GM23338 (cell line): ENCODE data around the gene RCBTB2. TPM values are rescaled to one million over a fixed set of nuclear protein-coding genes. Genes with fewer than 3 reads are reported as not detected.

Experiments
- ATAC-seq: fragments of 200-7000 bp; cut with Tn5 transposase; 3 replicates; pipeline ENCODE4 v1.9.1; 2020
- DNase-seq: peaks from one replicate; pipeline ENCODE4 v3.0.0-alpha.2; 2015; ENCODE audit warnings: low spot score
- H2AFZ ChIP-seq: fragments of 200-600 bp; sonication (generic); 2 replicates; pipeline ENCODE4 v1.8.0; 2016; ENCODE audit warnings: antibody characterized with exemption, mild to moderate bottlenecking, moderate library complexity
- H3F3A ChIP-seq: fragments of 200-600 bp; sonication (generic); replicated peaks from 2 replicates; pipeline ENCODE4 v1.8.0; 2017; ENCODE audit warnings: antibody characterized with exemption, mixed run types, low read depth
- H3K27ac ChIP-seq: fragments of 200-600 bp; sonication (generic); 2 replicates; pipeline ENCODE4 v1.6.1; 2016; ENCODE audit warnings: low read depth
- H3K27me3 ChIP-seq: fragments of 200-600 bp; sonication (generic); 2 replicates; pipeline ENCODE4 v1.8.0; 2016; ENCODE audit warnings: mild to moderate bottlenecking, mixed run types, moderate library complexity; ENCODE audit not compliant: insufficient read depth
- H3K36me3 ChIP-seq: fragments of 200-600 bp; sonication (generic); 2 replicates; pipeline ENCODE4 v1.8.0; 2016; ENCODE audit warnings: mild to moderate bottlenecking; ENCODE audit not compliant: insufficient read depth
- H3K4me1 ChIP-seq: fragments of 200-600 bp; sonication (generic); 2 replicates; pipeline ENCODE4 v1.8.0; 2016; ENCODE audit warnings: mild to moderate bottlenecking, moderate library complexity; ENCODE audit not compliant: insufficient read depth
- H3K4me2 ChIP-seq: fragments of 200-600 bp; sonication (generic); 2 replicates; pipeline ENCODE4 v1.7.1; 2017; ENCODE audit warnings: mixed run types
- H3K4me3 ChIP-seq: fragments of 200-600 bp; sonication (generic); 2 replicates; pipeline ENCODE4 v1.6.1; 2016; ENCODE audit warnings: mixed run types
- H3K79me2 ChIP-seq: fragments of 200-600 bp; sonication (generic); replicated peaks from 2 replicates; pipeline ENCODE4 v1.8.0; 2017; ENCODE audit warnings: mild to moderate bottlenecking; ENCODE audit not compliant: insufficient read depth
- H3K9me2 ChIP-seq: fragments of 200-600 bp; sonication (generic); 2 replicates; pipeline ENCODE4 v1.8.0; 2017; ENCODE audit not compliant: insufficient read depth
- H4K20me1 ChIP-seq: fragments of 200-600 bp; sonication (generic); replicated peaks from 2 replicates; pipeline ENCODE4 v1.8.0; 2017; ENCODE audit warnings: mild to moderate bottlenecking; ENCODE audit not compliant: insufficient read depth
- H3K27ac Mint-ChIP-seq: 2 replicates; pipeline ENCODE4 v1.8.0; 2020; ENCODE audit warnings: inconsistent platforms, mild to moderate bottlenecking, moderate library complexity, mixed read lengths
- H3K27me3 Mint-ChIP-seq: 3 replicates; pipeline ENCODE4 v1.8.0; 2022; ENCODE audit warnings: low read depth, mild to moderate bottlenecking, moderate library complexity, mixed read lengths, inconsistent platforms; ENCODE audit not compliant: insufficient read depth, poor library complexity
- H3K36me3 Mint-ChIP-seq: 3 replicates; pipeline ENCODE4 v1.8.0; 2021; ENCODE audit warnings: low read depth, mild to moderate bottlenecking, inconsistent platforms, moderate library complexity, mixed read lengths
- H3K4me1 Mint-ChIP-seq: 3 replicates; pipeline ENCODE4 v1.8.0; 2020; ENCODE audit warnings: mild to moderate bottlenecking, inconsistent platforms, mixed read lengths
- H3K4me3 Mint-ChIP-seq: 3 replicates; pipeline ENCODE4 v1.8.0; 2021; ENCODE audit warnings: moderate library complexity, mild to moderate bottlenecking, inconsistent platforms, mixed read lengths
- H3K9me3 Mint-ChIP-seq: 3 replicates; pipeline ENCODE4 v1.8.0; 2020; ENCODE audit warnings: moderate library complexity, mild to moderate bottlenecking, inconsistent platforms, mixed read lengths
- JUNB ChIP-seq: IDR thresholded peaks from one replicate; pipeline ENCODE4 v1.6.1; 2016; ENCODE audit warnings: antibody characterized with exemption; ENCODE audit not compliant: unreplicated experiment
- POLR2AphosphoS5 ChIP-seq: IDR thresholded peaks from 2 replicates; pipeline ENCODE4 v1.6.1; 2016; ENCODE audit warnings: antibody characterized with exemption, low read depth
- polyA plus RNA-seq: library from polyadenylated mRNA; unstranded; fragments of >200 nt; fragmentation: Nextera tagmentation; extraction: Ambion mirVana; gene quantifications from 2 replicates; pipeline ENCODE4 v1.2.1, GENCODE V29; 2016
- total RNA-seq: library from RNA; depleted of rRNA; stranded (reverse); fragments of >200 nt; shearing (Covaris generic); gene quantifications from 2 replicates; pipeline ENCODE4 v1.2.3, GENCODE V29; 2014
- TF ChIP-seq, protein P1 (sequence below): fragments of 250-450 bp; sonication (Bioruptor Pico); IDR thresholded peaks from 2 replicates; pipeline ENCODE4 v1.5.0; 2020; ENCODE audit warnings: mild to moderate bottlenecking, moderate library complexity
- TF ChIP-seq, protein P2 (sequence below), 2 experiments: fragments of 200-600 bp in 1 of 2; sonication (generic) in 1 of 2; conservative IDR thresholded peaks; 2 replicates each; pipeline versions ENCODE4 v1.5.1 to v1.6.1; 2016 to 2017; ENCODE audit warnings: antibody characterized with exemption in 2 of 2, low read depth in 2 of 2, mild to moderate bottlenecking in 2 of 2, moderate library complexity in 1 of 2

RCBTB2 gene
- total and polyA plus RNA-seq, 2 experiments from 2014 or later = 8.1 to 20.8 TPM

DNA sequence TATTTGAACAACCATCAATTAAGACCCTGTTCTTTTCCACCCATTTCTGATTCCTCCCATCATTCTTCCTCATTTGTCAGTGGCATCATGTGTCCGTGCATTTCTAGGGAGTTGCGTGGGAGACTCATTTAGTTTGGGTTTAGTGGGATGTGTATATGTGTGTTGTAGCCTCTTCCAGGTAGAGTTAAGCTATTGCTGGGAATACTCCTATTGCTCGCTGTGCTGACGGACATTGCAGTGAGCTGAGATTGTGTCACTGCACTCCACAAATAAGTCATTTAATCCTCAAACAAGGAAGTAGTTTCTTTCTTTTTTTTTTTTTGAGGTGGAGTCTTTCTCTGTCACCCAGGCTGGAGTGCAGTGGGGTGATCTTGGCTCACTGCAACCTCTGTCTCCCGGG lies 42.2 kb upstream of the RCBTB2 start:
- H3K9me2 ChIP-seq = 0 out of 2 replicates have a peak, but pooled peaks cover 3% of the 10 kb centered on the region
- Mint-ChIP-seq H3K36me3 (no peaks in the 10 kb centered on the region), H3K9me3 (no peaks in the 10 kb centered on the region), H3K4me1 (peaks cover 3% of the 10 kb centered on the region; the same call in 1 of the 3 replicates), H3K4me3 (no peak overlapping the region), H3K27me3 (peaks cover 2% of the 10 kb centered on the region), H3K27ac (no peak overlapping the region)
- no peaks in the 10 kb centered on the region for H3K79me2 ChIP-seq
- ATAC-seq = no peak
- no peaks in the 10 kb centered on the region for H4K20me1 ChIP-seq
- H3K36me3 ChIP-seq = no peaks in the 10 kb centered on the region
- no peak for DNase-seq
- TF ChIP-seq JUNB (no peak), POLR2AphosphoS5 (no peak)
- TF ChIP-seq, protein P1, sequence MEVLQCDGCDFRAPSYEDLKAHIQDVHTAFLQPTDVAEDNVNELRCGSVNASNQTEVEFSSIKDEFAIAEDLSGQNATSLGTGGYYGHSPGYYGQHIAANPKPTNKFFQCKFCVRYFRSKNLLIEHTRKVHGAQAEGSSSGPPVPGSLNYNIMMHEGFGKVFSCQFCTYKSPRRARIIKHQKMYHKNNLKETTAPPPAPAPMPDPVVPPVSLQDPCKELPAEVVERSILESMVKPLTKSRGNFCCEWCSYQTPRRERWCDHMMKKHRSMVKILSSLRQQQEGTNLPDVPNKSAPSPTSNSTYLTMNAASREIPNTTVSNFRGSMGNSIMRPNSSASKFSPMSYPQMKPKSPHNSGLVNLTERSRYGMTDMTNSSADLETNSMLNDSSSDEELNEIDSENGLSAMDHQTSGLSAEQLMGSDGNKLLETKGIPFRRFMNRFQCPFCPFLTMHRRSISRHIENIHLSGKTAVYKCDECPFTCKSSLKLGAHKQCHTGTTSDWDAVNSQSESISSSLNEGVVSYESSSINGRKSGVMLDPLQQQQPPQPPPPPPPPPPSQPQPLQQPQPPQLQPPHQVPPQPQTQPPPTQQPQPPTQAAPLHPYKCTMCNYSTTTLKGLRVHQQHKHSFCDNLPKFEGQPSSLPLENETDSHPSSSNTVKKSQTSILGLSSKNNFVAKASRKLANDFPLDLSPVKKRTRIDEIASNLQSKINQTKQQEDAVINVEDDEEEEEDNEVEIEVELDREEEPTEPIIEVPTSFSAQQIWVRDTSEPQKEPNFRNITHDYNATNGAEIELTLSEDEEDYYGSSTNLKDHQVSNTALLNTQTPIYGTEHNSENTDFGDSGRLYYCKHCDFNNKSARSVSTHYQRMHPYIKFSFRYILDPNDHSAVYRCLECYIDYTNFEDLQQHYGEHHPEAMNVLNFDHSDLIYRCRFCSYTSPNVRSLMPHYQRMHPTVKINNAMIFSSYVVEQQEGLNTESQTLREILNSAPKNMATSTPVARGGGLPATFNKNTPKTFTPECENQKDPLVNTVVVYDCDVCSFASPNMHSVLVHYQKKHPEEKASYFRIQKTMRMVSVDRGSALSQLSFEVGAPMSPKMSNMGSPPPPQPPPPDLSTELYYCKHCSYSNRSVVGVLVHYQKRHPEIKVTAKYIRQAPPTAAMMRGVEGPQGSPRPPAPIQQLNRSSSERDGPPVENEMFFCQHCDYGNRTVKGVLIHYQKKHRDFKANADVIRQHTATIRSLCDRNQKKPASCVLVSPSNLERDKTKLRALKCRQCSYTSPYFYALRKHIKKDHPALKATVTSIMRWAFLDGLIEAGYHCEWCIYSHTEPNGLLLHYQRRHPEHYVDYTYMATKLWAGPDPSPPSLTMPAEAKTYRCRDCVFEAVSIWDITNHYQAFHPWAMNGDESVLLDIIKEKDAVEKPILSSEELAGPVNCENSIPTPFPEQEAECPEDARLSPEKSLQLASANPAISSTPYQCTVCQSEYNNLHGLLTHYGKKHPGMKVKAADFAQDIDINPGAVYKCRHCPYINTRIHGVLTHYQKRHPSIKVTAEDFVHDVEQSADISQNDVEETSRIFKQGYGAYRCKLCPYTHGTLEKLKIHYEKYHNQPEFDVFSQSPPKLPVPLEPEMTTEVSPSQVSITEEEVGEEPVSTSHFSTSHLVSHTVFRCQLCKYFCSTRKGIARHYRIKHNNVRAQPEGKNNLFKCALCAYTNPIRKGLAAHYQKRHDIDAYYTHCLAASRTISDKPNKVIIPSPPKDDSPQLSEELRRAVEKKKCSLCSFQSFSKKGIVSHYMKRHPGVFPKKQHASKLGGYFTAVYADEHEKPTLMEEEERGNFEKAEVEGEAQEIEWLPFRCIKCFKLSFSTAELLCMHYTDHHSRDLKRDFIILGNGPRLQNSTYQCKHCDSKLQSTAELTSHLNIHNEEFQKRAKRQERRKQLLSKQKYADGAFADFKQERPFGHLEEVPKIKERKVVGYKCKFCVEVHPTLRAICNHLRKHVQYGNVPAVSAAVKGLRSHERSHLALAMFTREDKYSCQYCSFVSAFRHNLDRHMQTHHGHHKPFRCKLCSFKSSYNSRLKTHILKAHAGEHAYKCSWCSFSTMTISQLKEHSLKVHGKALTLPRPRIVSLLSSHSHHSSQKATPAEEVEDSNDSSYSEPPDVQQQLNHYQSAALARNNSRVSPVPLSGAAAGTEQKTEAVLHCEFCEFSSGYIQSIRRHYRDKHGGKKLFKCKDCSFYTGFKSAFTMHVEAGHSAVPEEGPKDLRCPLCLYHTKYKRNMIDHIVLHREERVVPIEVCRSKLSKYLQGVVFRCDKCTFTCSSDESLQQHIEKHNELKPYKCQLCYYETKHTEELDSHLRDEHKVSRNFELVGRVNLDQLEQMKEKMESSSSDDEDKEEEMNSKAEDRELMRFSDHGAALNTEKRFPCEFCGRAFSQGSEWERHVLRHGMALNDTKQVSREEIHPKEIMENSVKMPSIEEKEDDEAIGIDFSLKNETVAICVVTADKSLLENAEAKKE = no peak
- TF ChIP-seq, protein P2, sequence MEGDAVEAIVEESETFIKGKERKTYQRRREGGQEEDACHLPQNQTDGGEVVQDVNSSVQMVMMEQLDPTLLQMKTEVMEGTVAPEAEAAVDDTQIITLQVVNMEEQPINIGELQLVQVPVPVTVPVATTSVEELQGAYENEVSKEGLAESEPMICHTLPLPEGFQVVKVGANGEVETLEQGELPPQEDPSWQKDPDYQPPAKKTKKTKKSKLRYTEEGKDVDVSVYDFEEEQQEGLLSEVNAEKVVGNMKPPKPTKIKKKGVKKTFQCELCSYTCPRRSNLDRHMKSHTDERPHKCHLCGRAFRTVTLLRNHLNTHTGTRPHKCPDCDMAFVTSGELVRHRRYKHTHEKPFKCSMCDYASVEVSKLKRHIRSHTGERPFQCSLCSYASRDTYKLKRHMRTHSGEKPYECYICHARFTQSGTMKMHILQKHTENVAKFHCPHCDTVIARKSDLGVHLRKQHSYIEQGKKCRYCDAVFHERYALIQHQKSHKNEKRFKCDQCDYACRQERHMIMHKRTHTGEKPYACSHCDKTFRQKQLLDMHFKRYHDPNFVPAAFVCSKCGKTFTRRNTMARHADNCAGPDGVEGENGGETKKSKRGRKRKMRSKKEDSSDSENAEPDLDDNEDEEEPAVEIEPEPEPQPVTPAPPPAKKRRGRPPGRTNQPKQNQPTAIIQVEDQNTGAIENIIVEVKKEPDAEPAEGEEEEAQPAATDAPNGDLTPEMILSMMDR (conservative IDR thresholded peaks at IDR 0.05; ENCODE audit: low read depth in 2 of 2) = no peak
- H3K27ac ChIP-seq = no peak overlapping the region
- H3K4me2 ChIP-seq = no peak overlapping the region
- no peaks in the 10 kb centered on the region for H3K4me1 ChIP-seq
- no peaks in the 10 kb centered on the region for H3K27me3 ChIP-seq
- H3K4me3 ChIP-seq = no peak overlapping the region
- H2AFZ ChIP-seq = no peak overlapping the region
- H3F3A ChIP-seq = no peaks in the 10 kb centered on the region
